ENCODE results near the gene PARVA. TPM values are rescaled to one million over a fixed set of nuclear protein-coding genes. Genes with fewer than 3 reads are reported as not detected.

Gene PARVA
- total and polyA plus RNA-seq, 2 of the 4 experiments (the other 2 are of a cell fraction): 65.2 to 80.2 TPM

DNA sequence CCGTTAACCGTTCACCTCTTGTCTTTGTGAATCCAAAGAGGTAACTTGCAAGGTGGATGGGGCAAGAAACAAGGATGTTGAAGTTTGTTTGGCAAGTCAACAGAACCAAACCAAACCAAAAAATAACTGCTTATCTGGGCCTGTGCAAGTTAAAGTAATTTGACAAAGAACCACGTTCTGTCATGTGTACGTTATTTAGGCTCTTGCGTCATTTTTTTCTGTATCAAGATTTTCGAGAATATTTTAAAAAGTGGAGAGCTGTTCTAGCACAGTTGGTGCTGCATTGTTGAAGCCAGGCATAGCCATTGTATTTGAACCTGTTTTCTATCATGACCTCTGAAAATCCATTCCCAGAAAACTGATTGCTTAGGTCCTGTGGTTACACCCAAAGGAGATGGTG is 55.1 kb downstream of the PARVA start:
- no peak for DNase-seq
- dilution Hi-C loops (cut with HindIII; ENCODE audit: low sequenced_read_pairs, unreplicated experiment) (no loop called here), intact Hi-C loops (cut with micrococcal nuclease) (loop anchor here (2.0 to 5.0 kb wide), 2 partner anchors 54 to 145 kb away; no protein-coding TSS in a partner anchor), in situ Hi-C loops (cut with MboI; ENCODE audit: low sequenced_read_pairs) (no loop called here)
- Histone ChIP-seq H2BK15ac (ENCODE audit: low read depth, low read length) (peak overlapping the region; percentile 96), H2AFZ (replicated peaks; ENCODE audit: low read length, poor library complexity) (no peak overlapping the region), H3K14ac (replicated peaks; ENCODE audit: low read depth, low read length) (peak overlapping the region; percentile 91), H4K5ac (ENCODE audit: low read depth, low read length) (peak overlapping the region; percentile 77), H4K8ac (ENCODE audit: low read depth in 2 of 2, low read length in 2 of 2) (peak overlapping the region; percentile 84), H3K56ac (ENCODE audit: extremely low read depth, insufficient read depth, low read length) (peak overlapping the region; percentile 27; the same call in 1 of the 2 replicates), H2BK5ac (ENCODE audit: low read depth, low read length, poor library complexity, severe bottlenecking) (peak overlapping the region; percentile 90), H3K4me2 (ENCODE audit: low read depth, low read length) (no peak overlapping the region), H3K27me3 (ENCODE audit: control insufficient read depth, insufficient read depth, low read length) (no peaks in the 10 kb centered on the region), H2BK120ac (ENCODE audit: low read depth, low read length) (peak overlapping the region; percentile 95), H3K9me1 (ENCODE audit: insufficient read depth, low read length) (peaks cover 45% of the 10 kb centered on the region), H3K9ac (ENCODE audit: low read depth, low read length) (peak overlapping the region; percentile 82; the same call in 1 of the 2 replicates), H3K79me1 (ENCODE audit: low read depth in 1 of 2, low read length in 2 of 2) (peaks cover 47 to 87% of the 10 kb centered on the region in 2 experiments), H3K4me3 (ENCODE audit: insufficient read depth, low read depth, low read length) (no peak overlapping the region), H3K9me3 (ENCODE audit: control insufficient read depth, insufficient read depth, low read length) (no peaks in the 10 kb centered on the region), H4K91ac (ENCODE audit: insufficient read depth, low read depth, low read length) (peak overlapping the region; percentile 96), H2AK5ac (ENCODE audit: low read depth, low read length) (peak overlapping the region; percentile 90), H3K18ac (ENCODE audit: low read depth, low read length) (peak overlapping the region; percentile 88), H4K20me1 (ENCODE audit: insufficient read depth, low read length) (peaks cover 9% of the 10 kb centered on the region; the same call in 1 of the 2 replicates), H3K36me3 (ENCODE audit: control insufficient read depth, insufficient read depth, low read length) (peaks cover 9% of the 10 kb centered on the region), H2BK20ac (ENCODE audit: low read depth, low read length) (peak overlapping the region; percentile 79), H3K27ac (ENCODE audit: insufficient read depth, low read length) (peak overlapping the region; percentile 89; the same call in 1 of the 2 replicates), H3K23ac (ENCODE audit: low read depth, low read length) (peak overlapping the region; percentile 84), H3K4ac (ENCODE audit: low read depth, low read length) (peak overlapping the region; percentile 90), H2AK9ac (replicated peaks; ENCODE audit: low read depth, low read length, poor library complexity) (no peak overlapping the region), H3K4me1 (ENCODE audit: control insufficient read depth, insufficient read depth, low read length) (peaks cover 39% of the 10 kb centered on the region)
- no TSS peak for BruUV-seq (replicated peaks)
- no peak for TF ChIP-seq NFE2L2 (IDR thresholded peaks at IDR 0.05; ENCODE audit: low read depth, low read length)
- TF ChIP-seq RFX5 (IDR thresholded peaks at IDR 0.05; ENCODE audit: low read depth, low read length): no peak
- peak; percentile 60 for TF ChIP-seq CEBPB (IDR thresholded peaks at IDR 0.05; ENCODE audit: low read depth, low read length)
- TF ChIP-seq RCOR1 (IDR thresholded peaks at IDR 0.05; ENCODE audit: insufficient replicate concordance, low read length): no peak
- POLR2A ChIA-PET (ENCODE audit: unreplicated experiment): no interaction called here
- ATAC-seq (ENCODE audit: low read depth): no peak
- CTCF ChIA-PET: interaction anchor here (0.7 kb wide), 1 partner anchor 108 kb away, joined by 4 read pairs; no protein-coding TSS in a partner anchor
- 92% methylated on average over 2 of the region's 6 CpGs; no CpG with 5 or more reads in 1 of the 2 experiments for WGBS, 2 experiments (ENCODE audit: extremely low coverage in 2 of 2, insufficient read length in 1 of 2)
